ENCODE measurements around the gene CEP57L1. TPM values are rescaled to one million over a fixed set of nuclear protein-coding genes. Genes with fewer than 3 reads are reported as not detected.

The CEP57L1 gene
- total RNA-seq, 1 donor from 2014 or later: 17.5 TPM

DNA sequence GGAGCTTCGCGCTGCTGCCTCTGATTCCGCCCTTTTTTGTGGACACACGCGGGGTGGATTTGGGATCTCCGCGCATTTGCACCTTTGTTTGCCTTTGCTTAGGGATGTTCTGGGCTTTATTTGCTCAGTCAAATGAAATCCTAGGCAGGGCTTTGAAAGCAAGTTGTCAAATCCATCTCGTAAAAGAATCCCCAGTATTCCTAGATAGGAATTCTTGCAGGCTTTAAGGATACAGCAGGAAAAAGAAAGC is 453 bp downstream of the CEP57L1 start:
- Mint-ChIP-seq H3K27me3 (ENCODE audit: low read depth, unreplicated experiment) (no peaks in the 10 kb centered on the region), H3K4me3 (ENCODE audit: unreplicated experiment) (peak overlapping the region; percentile 96), H3K4me1 (ENCODE audit: low read depth, unreplicated experiment) (peaks cover 10% of the 10 kb centered on the region), H3K27ac (ENCODE audit: unreplicated experiment) (peak overlapping the region; percentile 90), H3K9me3 (ENCODE audit: unreplicated experiment) (no peaks in the 10 kb centered on the region), H3K36me3 (ENCODE audit: low read depth, unreplicated experiment) (peaks cover 4% of the 10 kb centered on the region)
- no peaks in the 10 kb centered on the region for H3K36me3 ChIP-seq (ENCODE audit: insufficient read depth, low read length)
- DNase-seq (ENCODE audit: low read depth): no peak
- no peaks in the 10 kb centered on the region for H3K27me3 ChIP-seq (ENCODE audit: insufficient read depth, low read length)
- no peaks in the 10 kb centered on the region for H3K9me3 ChIP-seq (ENCODE audit: insufficient read depth, low read depth, low read length)
- H3K4me2 ChIP-seq (ENCODE audit: low read length): peak overlapping the region; percentile 83
- peaks cover 2% of the 10 kb centered on the region for H3K4me1 ChIP-seq (ENCODE audit: insufficient read depth, low read length)
- H4K20me1 ChIP-seq (ENCODE audit: insufficient read depth, low read length): peaks cover 20% of the 10 kb centered on the region
- FAIRE-seq: no peak
- no peak for TF ChIP-seq EZH2 (IDR thresholded peaks at IDR 0.05; ENCODE audit: insufficient read depth, low read length)
- TF ChIP-seq, protein P1, sequence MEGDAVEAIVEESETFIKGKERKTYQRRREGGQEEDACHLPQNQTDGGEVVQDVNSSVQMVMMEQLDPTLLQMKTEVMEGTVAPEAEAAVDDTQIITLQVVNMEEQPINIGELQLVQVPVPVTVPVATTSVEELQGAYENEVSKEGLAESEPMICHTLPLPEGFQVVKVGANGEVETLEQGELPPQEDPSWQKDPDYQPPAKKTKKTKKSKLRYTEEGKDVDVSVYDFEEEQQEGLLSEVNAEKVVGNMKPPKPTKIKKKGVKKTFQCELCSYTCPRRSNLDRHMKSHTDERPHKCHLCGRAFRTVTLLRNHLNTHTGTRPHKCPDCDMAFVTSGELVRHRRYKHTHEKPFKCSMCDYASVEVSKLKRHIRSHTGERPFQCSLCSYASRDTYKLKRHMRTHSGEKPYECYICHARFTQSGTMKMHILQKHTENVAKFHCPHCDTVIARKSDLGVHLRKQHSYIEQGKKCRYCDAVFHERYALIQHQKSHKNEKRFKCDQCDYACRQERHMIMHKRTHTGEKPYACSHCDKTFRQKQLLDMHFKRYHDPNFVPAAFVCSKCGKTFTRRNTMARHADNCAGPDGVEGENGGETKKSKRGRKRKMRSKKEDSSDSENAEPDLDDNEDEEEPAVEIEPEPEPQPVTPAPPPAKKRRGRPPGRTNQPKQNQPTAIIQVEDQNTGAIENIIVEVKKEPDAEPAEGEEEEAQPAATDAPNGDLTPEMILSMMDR (IDR thresholded peaks at IDR 0.05; ENCODE audit: insufficient read depth, low read depth, low read length): no peak
- peak overlapping the region; percentile 82 for H2AFZ ChIP-seq (ENCODE audit: low read depth, low read length)
- peaks cover 54% of the 10 kb centered on the region for H3K79me2 ChIP-seq (ENCODE audit: insufficient read depth, low read length)
- peak overlapping the region; percentile 94 for H3K9ac ChIP-seq (ENCODE audit: low read length)
- H3K27ac ChIP-seq (ENCODE audit: low read depth, low read length): peak overlapping the region; percentile 96
- H3K4me3 ChIP-seq (ENCODE audit: insufficient read depth, low read depth, low read length): peak overlapping the region; percentile 84

DNA sequence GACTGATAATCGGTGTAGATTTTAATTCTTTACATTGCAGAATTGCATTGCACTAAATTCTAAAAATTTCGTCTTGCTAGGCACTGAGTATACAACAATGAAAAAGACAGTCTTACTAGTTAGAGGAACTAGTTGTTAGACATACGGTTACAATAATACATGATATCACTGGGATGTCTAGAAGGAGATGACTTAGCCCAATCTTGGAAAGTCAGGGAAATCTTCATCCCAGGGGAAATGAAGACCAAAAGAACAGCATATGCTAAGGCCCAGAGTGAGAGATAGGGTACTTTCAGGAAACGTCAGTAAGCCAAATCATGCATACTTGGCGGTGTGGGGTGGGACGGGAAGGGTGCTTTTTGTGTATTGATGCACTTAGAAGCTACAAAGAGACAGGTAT is 901 bp downstream of the CEP57L1 start:
- Histone ChIP-seq H3K4me1 (ENCODE audit: insufficient read depth, low read length) (peaks cover 2% of the 10 kb centered on the region), H3K27ac (ENCODE audit: low read depth, low read length) (no peak overlapping the region), H3K79me2 (ENCODE audit: insufficient read depth, low read length) (peaks cover 54% of the 10 kb centered on the region), H3K4me3 (ENCODE audit: insufficient read depth, low read depth, low read length) (peak overlapping the region; percentile 84), H3K36me3 (ENCODE audit: insufficient read depth, low read length) (no peaks in the 10 kb centered on the region), H4K20me1 (ENCODE audit: insufficient read depth, low read length) (peaks cover 17% of the 10 kb centered on the region), H3K9ac (ENCODE audit: low read length) (peak overlapping the region; percentile 94), H2AFZ (ENCODE audit: low read depth, low read length) (no peak overlapping the region), H3K9me3 (ENCODE audit: insufficient read depth, low read depth, low read length) (no peaks in the 10 kb centered on the region), H3K27me3 (ENCODE audit: insufficient read depth, low read length) (no peaks in the 10 kb centered on the region), H3K4me2 (ENCODE audit: low read length) (peak overlapping the region; percentile 83)
- DNase-seq (ENCODE audit: low read depth) (no peak), FAIRE-seq (no peak)
- no peaks in the 10 kb centered on the region for H3K9me3 Mint-ChIP-seq (ENCODE audit: unreplicated experiment)
- H3K27me3 Mint-ChIP-seq (ENCODE audit: low read depth, unreplicated experiment): no peaks in the 10 kb centered on the region
- H3K4me3 Mint-ChIP-seq (ENCODE audit: unreplicated experiment): peak overlapping the region; percentile 96
- H3K27ac Mint-ChIP-seq (ENCODE audit: unreplicated experiment): no peak overlapping the region
- no peak for TF ChIP-seq EZH2 (IDR thresholded peaks at IDR 0.05; ENCODE audit: insufficient read depth, low read length)
- TF ChIP-seq, protein P1 (IDR thresholded peaks at IDR 0.05; ENCODE audit: insufficient read depth, low read depth, low read length): no peak
- H3K4me1 Mint-ChIP-seq (ENCODE audit: low read depth, unreplicated experiment): peaks cover 10% of the 10 kb centered on the region
- H3K36me3 Mint-ChIP-seq (ENCODE audit: low read depth, unreplicated experiment): peaks cover 4% of the 10 kb centered on the region

DNA sequence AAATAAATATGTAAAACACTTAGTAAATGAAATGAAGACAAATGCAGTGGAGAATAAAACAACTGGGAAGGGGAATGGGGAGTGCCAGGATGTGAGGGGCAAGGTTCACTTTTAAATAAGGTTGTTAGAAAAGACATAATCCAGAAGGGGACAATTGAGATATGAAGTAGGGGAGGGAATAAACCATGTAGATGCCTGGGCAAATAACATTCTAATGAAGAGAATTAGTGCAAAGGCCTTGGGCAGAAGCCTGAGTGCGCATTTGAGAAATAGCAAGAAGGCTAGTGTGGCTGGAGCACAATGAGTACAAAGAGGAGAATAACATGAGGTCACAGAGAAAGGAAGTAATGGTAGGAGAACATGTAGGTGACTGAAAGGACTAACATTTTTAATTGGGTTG is 2.4 kb downstream of the CEP57L1 start:
- no peaks in the 10 kb centered on the region for H3K27me3 Mint-ChIP-seq (ENCODE audit: low read depth, unreplicated experiment)
- peaks cover 6% of the 10 kb centered on the region for H3K4me1 Mint-ChIP-seq (ENCODE audit: low read depth, unreplicated experiment)
- Histone ChIP-seq H3K4me2 (ENCODE audit: low read length) (no peak overlapping the region), H3K27ac (ENCODE audit: low read depth, low read length) (no peak overlapping the region), H3K36me3 (ENCODE audit: insufficient read depth, low read length) (no peaks in the 10 kb centered on the region), H3K9ac (ENCODE audit: low read length) (no peak overlapping the region), H3K4me3 (ENCODE audit: insufficient read depth, low read depth, low read length) (no peak overlapping the region), H3K27me3 (ENCODE audit: insufficient read depth, low read length) (no peaks in the 10 kb centered on the region), H3K4me1 (ENCODE audit: insufficient read depth, low read length) (peaks cover 2% of the 10 kb centered on the region), H4K20me1 (ENCODE audit: insufficient read depth, low read length) (peaks cover 8% of the 10 kb centered on the region), H3K9me3 (ENCODE audit: insufficient read depth, low read depth, low read length) (no peaks in the 10 kb centered on the region), H2AFZ (ENCODE audit: low read depth, low read length) (no peak overlapping the region), H3K79me2 (ENCODE audit: insufficient read depth, low read length) (peaks cover 51% of the 10 kb centered on the region)
- FAIRE-seq: no peak
- no peak for DNase-seq (ENCODE audit: low read depth)
- H3K9me3 Mint-ChIP-seq (ENCODE audit: unreplicated experiment): no peaks in the 10 kb centered on the region
- H3K36me3 Mint-ChIP-seq (ENCODE audit: low read depth, unreplicated experiment): peaks cover 4% of the 10 kb centered on the region
- H3K27ac Mint-ChIP-seq (ENCODE audit: unreplicated experiment): no peak overlapping the region
- no peak overlapping the region for H3K4me3 Mint-ChIP-seq (ENCODE audit: unreplicated experiment)
- TF ChIP-seq, protein P1 (IDR thresholded peaks at IDR 0.05; ENCODE audit: insufficient read depth, low read depth, low read length): no peak
- TF ChIP-seq EZH2 (IDR thresholded peaks at IDR 0.05; ENCODE audit: insufficient read depth, low read length): no peak
